AG04449 (cell line): ENCODE results near the gene VPS26A.
A peak's percentile ranks its signal among the peaks of the same experiment; 100 is the strongest.

Experiments used
- CTCF ChIA-PET: fragments of 350-600 bp; formaldehyde crosslinking; extraction: SDS; loops from one replicate; lab custom pipeline; 2021; ENCODE audit warnings: antibody characterized with exemption; lab: Yijun Ruan, JAX
- POLR2A ChIA-PET: fragments of 400-600, 350-600 bp; formaldehyde crosslinking; extraction: SDS; loops from one replicate; lab custom pipeline; 2020; ENCODE audit warnings: antibody characterized with exemption, inconsistent platforms; lab: Yijun Ruan, JAX
- DNase-seq: peaks from one replicate; pipeline ENCODE4 v3.0.0-alpha.2; 2010; ENCODE audit warnings: low read depth, low spot score
- H3K4me3 ChIP-seq: 2 replicates; pipeline ENCODE4 v1.5.1; 2011; ENCODE audit warnings: low read depth, mild to moderate bottlenecking, control low read depth, low read length
- CTCF ChIP-seq: IDR thresholded peaks from one replicate; pipeline ENCODE4 v1.5.1; 2011; ENCODE audit warnings: mild to moderate bottlenecking, moderate library complexity, low read length, control low read depth, inconsistent platforms; ENCODE audit not compliant: insufficient read depth; ENCODE audit errors: missing control alignments

VPS26A gene

GRCh38 chr10:69107176-69107490, 16.8 kb upstream of the VPS26A start:
- no peak overlapping the region for H3K4me3 ChIP-seq
- DNase-seq: no peak
- no peak for TF ChIP-seq CTCF
- CTCF ChIA-PET: interaction anchor here (1.0 kb wide), 1 partner anchor 15 kb away, joined by 3 read pairs; no protein-coding TSS in a partner anchor
- POLR2A ChIA-PET: no interaction called here

- no peak overlapping the region for H3K4me3 ChIP-seq
- POLR2A ChIA-PET: no interaction called here
- no peak for DNase-seq
- TF ChIP-seq CTCF: no peak
- CTCF ChIA-PET: interaction anchor here (1.0 kb wide), 1 partner anchor 16 kb away, joined by 3 read pairs; no protein-coding TSS in a partner anchor
Observed at GRCh38 chr10:69107699-69108098, 16.3 kb upstream of the VPS26A start.

GRCh38 chr10:69119896-69120295, 4.1 kb upstream of the VPS26A start:
- POLR2A ChIA-PET: no interaction called here
- no peak overlapping the region for H3K4me3 ChIP-seq
- CTCF ChIA-PET: no interaction called here

GRCh38 chr10:69123306-69123746, 652 bp upstream of the VPS26A start:
- peak overlapping the region; percentile 85 for H3K4me3 ChIP-seq
- ChIA-PET POLR2A (no interaction called here), CTCF (interaction anchor here (2.4 kb wide), 1 partner anchor 29 kb away, joined by 10 read pairs; no protein-coding TSS in a partner anchor)
- no peak for DNase-seq
- TF ChIP-seq CTCF: no peak

More at GRCh38 chr10:69119896-69120295, 4.1 kb upstream of the VPS26A start:
- no peak for TF ChIP-seq CTCF
- no peak for DNase-seq

- H3K4me3 ChIP-seq: peak overlapping the region; percentile 82
- CTCF ChIA-PET: interaction anchor here (0.8 to 0.9 kb wide), 3 partner anchors 23 to 120 kb away, joined by 3 to 4 read pairs (median 3); no protein-coding TSS in a partner anchor
- DNase-seq: no peak
- TF ChIP-seq CTCF: no peak
- POLR2A ChIA-PET: no interaction called here
Observed at GRCh38 chr10:69124563-69125268, 738 bp downstream of the VPS26A start.

- no peak for DNase-seq
- TF ChIP-seq CTCF: no peak
- H3K4me3 ChIP-seq: peak overlapping the region; percentile 82
- POLR2A ChIA-PET: no interaction called here
- CTCF ChIA-PET: interaction anchor here (0.9 to 1.4 kb wide), 2 partner anchors 22 to 118 kb away, joined by 3 read pairs; no protein-coding TSS in a partner anchor
Observed at GRCh38 chr10:69125554-69125953, 1.6 kb downstream of the VPS26A start.
